HCT116 (cell line): ENCODE data around the gene MAP3K2. TPM values are rescaled to one million over a fixed set of nuclear protein-coding genes. Genes with fewer than 3 reads are reported as not detected.

Experiments used
- ATAC-seq: fragments of 200-7000 bp; cut with Tn5 transposase; 2 replicates; pipeline ENCODE4 v1.9.1; 2020; ENCODE audit warnings: mild to moderate bottlenecking, moderate library complexity
- BruUV-seq: library from RNA; stranded (reverse); fragments of 400-500 nt; replicated peaks from 2 replicates; lab custom pipeline; 2021; lab: Mats Ljungman, UMichigan
- CTCF ChIA-PET: fragments of 300-600 bp; sonication (Branson Sonifier 250); formaldehyde crosslinking; loops from one replicate; lab custom pipeline; 2021; ENCODE audit warnings: antibody characterized with exemption; lab: Charles Lee
- POLR2A ChIA-PET: fragments of 300-600, 350-600 bp; sonication (Branson Sonifier 250); formaldehyde crosslinking; loops from one replicate; lab custom pipeline; 2021; ENCODE audit warnings: antibody characterized with exemption; lab: Charles Lee
- RAD21 ChIA-PET, 2 experiments: fragments of 300-600 bp; sonication (Branson Sonifier 250); formaldehyde crosslinking; loops; one replicate each; lab custom pipeline; 2023; ENCODE audit warnings: low total read pairs in 2 of 2; ENCODE audit not compliant: uncharacterized antibody in 2 of 2, unreplicated experiment in 2 of 2, low non-redundant PET in 1 of 2; lab: Charles Lee
- DNase-seq: peaks from one replicate; pipeline ENCODE4 v3.0.0-alpha.2; 2010; ENCODE audit warnings: low read depth, low spot score
- H2AFZ ChIP-seq: fragments of 200-600 bp; shearing (Covaris generic), sonication (generic); 2 replicates; pipeline ENCODE4 v1.6.1; 2017; ENCODE audit warnings: low read depth, mixed run types, mixed read lengths, antibody characterized with exemption, low read length; ENCODE audit not compliant: poor library complexity, severe bottlenecking
- H3K27ac ChIP-seq: 2 replicates; pipeline ENCODE4 v1.5.1; 2012; ENCODE audit warnings: low read depth, low read length
- H3K27me3 ChIP-seq: fragments of 200-600 bp; sonication (generic); 2 replicates; pipeline ENCODE4 v1.6.1; 2016; ENCODE audit warnings: mixed run types, low read length, mixed read lengths; ENCODE audit not compliant: insufficient read depth
- H3K36me3 ChIP-seq, 2 experiments: fragments of 200-500 bp in 1 of 2; fragments of 200-600 bp in 1 of 2; sonication (Bioruptor generic) in 1 of 2; sonication (generic) in 1 of 2; 2 replicates each; pipeline versions ENCODE4 v1.5.1 to v1.6.1; 2014 to 2016; ENCODE audit warnings: low read length in 2 of 2, inconsistent platforms in 1 of 2, mixed read lengths in 1 of 2, mixed run types in 1 of 2; ENCODE audit not compliant: insufficient read depth in 2 of 2, control insufficient read depth in 1 of 2
- H3K4me1 ChIP-seq, 2 experiments: fragments of 200-600 bp in 1 of 2; sonication (generic) in 1 of 2; 2 replicates each; pipeline versions ENCODE4 v1.5.1 to v1.6.1; 2012 to 2017; ENCODE audit warnings: low read length in 2 of 2, inconsistent platforms in 1 of 2, mild to moderate bottlenecking in 1 of 2, mixed read lengths in 1 of 2, mixed run types in 1 of 2, moderate library complexity in 1 of 2; ENCODE audit not compliant: insufficient read depth in 2 of 2, control insufficient read depth in 1 of 2
- H3K4me2 ChIP-seq: fragments of 200-600 bp; sonication (generic); 2 replicates; pipeline ENCODE4 v1.6.1; 2017; ENCODE audit warnings: mixed run types, low read length, mixed read lengths
- H3K4me3 ChIP-seq, 2 experiments: fragments of 200-600 bp in 1 of 2; sonication (generic) in 1 of 2; replicated peaks in 1 of 2; 2 replicates each; pipeline ENCODE4 v1.5.1; 2011 to 2016; ENCODE audit warnings: low read length in 2 of 2, control low read depth in 1 of 2, low read depth in 1 of 2, mild to moderate bottlenecking in 1 of 2, mixed read lengths in 1 of 2, mixed run types in 1 of 2
- H3K79me2 ChIP-seq: fragments of 200-600 bp; sonication (generic); 2 replicates; pipeline ENCODE4 v1.6.1; 2017; ENCODE audit warnings: mild to moderate bottlenecking, mixed run types, low read length, moderate library complexity, mixed read lengths; ENCODE audit not compliant: insufficient read depth
- H3K9ac ChIP-seq: fragments of 200-600 bp; sonication (generic); 2 replicates; pipeline ENCODE4 v1.6.1; 2016; ENCODE audit warnings: low read length, mixed read lengths
- H3K9me2 ChIP-seq: fragments of 200-600 bp; sonication (generic), shearing (Covaris generic); 2 replicates; pipeline ENCODE4 v1.6.1; 2017; ENCODE audit warnings: mixed run types, mild to moderate bottlenecking, moderate library complexity; ENCODE audit not compliant: insufficient read depth
- H3K9me3 ChIP-seq, 2 experiments: fragments of 200-500 bp in 1 of 2; fragments of 200-600 bp in 1 of 2; sonication (Bioruptor generic) in 1 of 2; sonication (generic) in 1 of 2; 2 replicates each; pipeline ENCODE4 v1.6.1; 2014 to 2017; ENCODE audit warnings: low read length in 2 of 2, mixed read lengths in 2 of 2, inconsistent platforms in 1 of 2, low read depth in 1 of 2, mild to moderate bottlenecking in 1 of 2, mixed run types in 1 of 2, moderate library complexity in 1 of 2; ENCODE audit not compliant: control insufficient read depth in 1 of 2, insufficient read depth in 1 of 2
- H4K20me1 ChIP-seq: fragments of 200-600 bp; sonication (generic), shearing (Covaris generic); 2 replicates; pipeline ENCODE4 v1.6.1; 2017; ENCODE audit warnings: mixed run types, mild to moderate bottlenecking, moderate library complexity; ENCODE audit not compliant: insufficient read depth
- CEBPB ChIP-seq: IDR thresholded peaks from 2 replicates; pipeline ENCODE4 v1.6.1; 2012; ENCODE audit warnings: low read depth
- CTCF ChIP-seq, 3 experiments: fragments of 200-600 bp in 1 of 3; sonication (generic) in 1 of 3; IDR thresholded peaks in 2 of 3; conservative IDR thresholded peaks in 1 of 3; 2 replicates each; pipeline ENCODE4 v1.5.1; 2012 to 2017; ENCODE audit warnings: low read depth in 2 of 3, low read length in 2 of 3, antibody characterized with exemption in 1 of 3, borderline replicate concordance in 1 of 3, control low read depth in 1 of 3, mild to moderate bottlenecking in 1 of 3, mixed read lengths in 1 of 3, mixed run types in 1 of 3, moderate library complexity in 1 of 3; ENCODE audit not compliant: insufficient read depth in 1 of 3
- ELF1 ChIP-seq: IDR thresholded peaks from 2 replicates; pipeline ENCODE4 v1.6.1; 2012; ENCODE audit warnings: low read depth, borderline replicate concordance
- EZH2 ChIP-seq: fragments of 200-600 bp; sonication (generic); IDR thresholded peaks from 2 replicates; pipeline ENCODE4 v1.6.1; 2017; ENCODE audit warnings: antibody characterized with exemption, mixed run types
- FOSL1 ChIP-seq: IDR thresholded peaks from 2 replicates; pipeline ENCODE4 v1.6.1; 2012; ENCODE audit warnings: low read depth
- JUND ChIP-seq: IDR thresholded peaks from 2 replicates; pipeline ENCODE4 v1.6.1; 2012
- MAX ChIP-seq: IDR thresholded peaks from 2 replicates; pipeline ENCODE4 v1.6.1; 2012
- POLR2AphosphoS5 ChIP-seq: IDR thresholded peaks from 2 replicates; pipeline ENCODE4 v1.6.1; 2011; ENCODE audit warnings: mild to moderate bottlenecking, low read depth, low read length, moderate library complexity
- RAD21 ChIP-seq: IDR thresholded peaks from 2 replicates; pipeline ENCODE4 v1.6.1; 2012; ENCODE audit warnings: low read depth, mild to moderate bottlenecking
- REST ChIP-seq: IDR thresholded peaks from 2 replicates; pipeline ENCODE4 v1.6.1; 2012; ENCODE audit warnings: low read depth
- SIN3A ChIP-seq: IDR thresholded peaks from 2 replicates; pipeline ENCODE4 v1.6.1; 2012; ENCODE audit warnings: low read depth
- SRF ChIP-seq: IDR thresholded peaks from 2 replicates; pipeline ENCODE4 v1.6.1; 2012; ENCODE audit warnings: low read depth
- TCF7L2 ChIP-seq: IDR thresholded peaks from 2 replicates; pipeline ENCODE4 v1.7.0; 2011; ENCODE audit warnings: borderline replicate concordance, inconsistent platforms; ENCODE audit not compliant: insufficient read depth, insufficient read length; ENCODE audit errors: extremely low read depth
- YY1 ChIP-seq: IDR thresholded peaks from 2 replicates; pipeline ENCODE4 v1.6.1; 2011; ENCODE audit warnings: low read length, low read depth, moderate library complexity, mild to moderate bottlenecking; ENCODE audit not compliant: insufficient replicate concordance; ENCODE audit errors: extremely low read depth
- ZFX ChIP-seq: fragments of 450-650 bp; IDR thresholded peaks from 2 replicates; pipeline ENCODE4 v1.6.1; 2017
- ZNF274 ChIP-seq: fragments of 200-500 bp; sonication (Bioruptor generic); IDR thresholded peaks from 2 replicates; pipeline ENCODE4 v1.6.1; 2014; ENCODE audit warnings: mild to moderate bottlenecking, low read depth, low read length, inconsistent platforms
- intact Hi-C: fragments of 100-400 bp; cut with micrococcal nuclease; formaldehyde crosslinking; loops from 2 replicates; pipeline ENCODE4 v1.10.0; 2022
- total RNA-seq: library from RNA; stranded (reverse); gene quantifications from one replicate; pipeline ENCODE4 v1.2.1, GENCODE V29; 2021; ENCODE audit not compliant: unreplicated experiment
- TF ChIP-seq, protein P1 (sequence below): IDR thresholded peaks from 2 replicates; pipeline ENCODE4 v1.6.1; 2012
- TF ChIP-seq, protein P2 (sequence below): IDR thresholded peaks from 2 replicates; pipeline ENCODE4 v1.6.1; 2011; ENCODE audit warnings: mild to moderate bottlenecking, low read length, moderate library complexity; ENCODE audit not compliant: insufficient replicate concordance; ENCODE audit errors: extremely low read depth

Gene MAP3K2
- total RNA-seq, 1 experiment from 2014 or later: 44.5 TPM

DNA sequence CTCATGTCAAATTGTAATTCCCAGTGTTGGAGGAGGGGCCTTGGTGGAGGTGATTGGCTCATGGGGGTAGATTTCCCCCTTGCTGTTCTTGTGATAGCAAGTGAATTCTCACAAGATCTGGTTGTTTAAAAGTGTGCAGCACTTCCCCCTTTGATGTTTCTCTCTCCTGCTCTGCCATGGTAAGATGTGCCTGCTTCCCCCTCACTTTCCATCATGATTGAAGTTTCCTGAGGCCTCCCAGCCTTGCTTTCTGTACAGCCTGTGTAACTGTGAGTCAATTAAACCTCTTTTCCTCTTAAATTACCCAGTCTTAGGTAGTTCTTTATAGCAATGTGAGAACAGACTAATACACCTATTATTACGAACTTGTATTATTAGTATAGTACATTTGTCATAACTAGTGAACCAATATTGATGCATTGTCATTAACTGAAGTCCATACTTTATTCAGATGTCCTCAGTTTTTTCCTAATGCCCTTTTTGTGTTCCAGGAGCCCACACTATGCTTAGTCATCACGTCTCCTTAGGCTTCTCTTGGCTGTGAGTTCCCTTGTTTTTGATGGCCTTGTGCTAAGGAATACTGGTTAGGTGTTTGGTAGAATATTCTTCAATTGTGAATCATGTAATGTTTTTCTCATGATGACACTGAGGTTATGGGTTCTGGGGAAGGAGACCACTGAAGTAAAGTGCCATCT lies 4.5 kb upstream of the MAP3K2 start:
- DNase-seq: no peak
- H3K9ac ChIP-seq: no peak overlapping the region
- ATAC-seq: no peak
- H3K4me1 ChIP-seq: peaks cover 7 to 15% of the 10 kb centered on the region in 2 experiments
- ChIA-PET POLR2A (no interaction called here), RAD21 (no interaction called here), CTCF (no interaction called here)
- intact Hi-C loops: no loop called here
- TF ChIP-seq FOSL1 (no peak), JUND (no peak), ELF1 (no peak), RAD21 (no peak), CEBPB (no peak), YY1 (no peak), ZFX (no peak), SRF (no peak), EZH2 (no peak), MAX (no peak), CTCF (IDR thresholded peaks at IDR 0.05 in 2 of 3, conservative IDR thresholded peaks at IDR 0.05 in 1 of 3; ENCODE audit: borderline replicate concordance in 1 of 3, insufficient read depth in 1 of 3, low read depth in 2 of 3, low read length in 2 of 3) (no peak), ZNF274 (no peak), TCF7L2 (no peak), REST (no peak), POLR2AphosphoS5 (no peak), SIN3A (no peak)
- TF ChIP-seq, protein P1, sequence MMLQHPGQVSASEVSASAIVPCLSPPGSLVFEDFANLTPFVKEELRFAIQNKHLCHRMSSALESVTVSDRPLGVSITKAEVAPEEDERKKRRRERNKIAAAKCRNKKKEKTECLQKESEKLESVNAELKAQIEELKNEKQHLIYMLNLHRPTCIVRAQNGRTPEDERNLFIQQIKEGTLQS: no peak
- TF ChIP-seq, protein P2, sequence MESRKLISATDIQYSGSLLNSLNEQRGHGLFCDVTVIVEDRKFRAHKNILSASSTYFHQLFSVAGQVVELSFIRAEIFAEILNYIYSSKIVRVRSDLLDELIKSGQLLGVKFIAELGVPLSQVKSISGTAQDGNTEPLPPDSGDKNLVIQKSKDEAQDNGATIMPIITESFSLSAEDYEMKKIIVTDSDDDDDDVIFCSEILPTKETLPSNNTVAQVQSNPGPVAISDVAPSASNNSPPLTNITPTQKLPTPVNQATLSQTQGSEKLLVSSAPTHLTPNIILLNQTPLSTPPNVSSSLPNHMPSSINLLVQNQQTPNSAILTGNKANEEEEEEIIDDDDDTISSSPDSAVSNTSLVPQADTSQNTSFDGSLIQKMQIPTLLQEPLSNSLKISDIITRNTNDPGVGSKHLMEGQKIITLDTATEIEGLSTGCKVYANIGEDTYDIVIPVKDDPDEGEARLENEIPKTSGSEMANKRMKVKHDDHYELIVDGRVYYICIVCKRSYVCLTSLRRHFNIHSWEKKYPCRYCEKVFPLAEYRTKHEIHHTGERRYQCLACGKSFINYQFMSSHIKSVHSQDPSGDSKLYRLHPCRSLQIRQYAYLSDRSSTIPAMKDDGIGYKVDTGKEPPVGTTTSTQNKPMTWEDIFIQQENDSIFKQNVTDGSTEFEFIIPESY: no peak
- H3K27me3 ChIP-seq: peaks cover 2% of the 10 kb centered on the region; the same call in 1 of the 2 replicates
- H3K4me2 ChIP-seq: no peak overlapping the region
- no peak overlapping the region for H3K4me3 ChIP-seq
- no peaks in the 10 kb centered on the region for H3K79me2 ChIP-seq
- no TSS peak for BruUV-seq
- H3K36me3 ChIP-seq: no peaks in the 10 kb centered on the region
- H2AFZ ChIP-seq: no peak overlapping the region
- H3K9me3 ChIP-seq: no peaks in the 10 kb centered on the region
- no peaks in the 10 kb centered on the region for H3K9me2 ChIP-seq
- H3K27ac ChIP-seq: no peak overlapping the region
- no peaks in the 10 kb centered on the region for H4K20me1 ChIP-seq
